ENCODE results near the gene NOX3.

Gene NOX3

GRCh38 chr6:155434829-155435423 is 20.7 kb downstream of the NOX3 start:
- TF ChIP-seq CTCF (IDR thresholded peaks at IDR 0.05) = no peak

GRCh38 chr6:155434096-155434495 is 21.5 kb downstream of the NOX3 start:
- TF ChIP-seq CTCF (IDR thresholded peaks at IDR 0.05) = no peak

- no peak for TF ChIP-seq CTCF (IDR thresholded peaks at IDR 0.05)
Measured at GRCh38 chr6:155432293-155432692, 23.3 kb downstream of the NOX3 start.

GRCh38 chr6:155429321-155429893 is 26.2 kb downstream of the NOX3 start:
- no peak for TF ChIP-seq CTCF (IDR thresholded peaks at IDR 0.05)

- no peak for TF ChIP-seq CTCF (IDR thresholded peaks at IDR 0.05)
Measured at GRCh38 chr6:155426408-155426945, 29.2 kb downstream of the NOX3 start.

- TF ChIP-seq CTCF (IDR thresholded peaks at IDR 0.05) = no peak
Measured at GRCh38 chr6:155424181-155424580, 31.5 kb downstream of the NOX3 start.

- no peak for TF ChIP-seq CTCF (IDR thresholded peaks at IDR 0.05)
Measured at GRCh38 chr6:155422635-155423034, 33.0 kb downstream of the NOX3 start.

Measured in LNCAP (cell line).